Dermis blood vessel endothelial cell (primary cell): Measurements from ENCODE around the gene ERI3. TPM values are rescaled to one million over a fixed set of nuclear protein-coding genes. Genes with fewer than 3 reads are reported as not detected.
A peak's percentile ranks its signal among the peaks of the same experiment; 100 is the strongest.

Source experiments
- DNase-seq: peaks from one replicate; pipeline ENCODE4 v3.0.0; 2010
- total RNA-seq: library from RNA; depleted of rRNA; stranded (reverse); fragments of >200 nt; gene quantifications from 2 replicates; pipeline ENCODE4 v1.2.3, GENCODE V29; 2014

Gene ERI3
- total RNA-seq, 1 donor from 2014 or later: 36.6 TPM

DNA sequence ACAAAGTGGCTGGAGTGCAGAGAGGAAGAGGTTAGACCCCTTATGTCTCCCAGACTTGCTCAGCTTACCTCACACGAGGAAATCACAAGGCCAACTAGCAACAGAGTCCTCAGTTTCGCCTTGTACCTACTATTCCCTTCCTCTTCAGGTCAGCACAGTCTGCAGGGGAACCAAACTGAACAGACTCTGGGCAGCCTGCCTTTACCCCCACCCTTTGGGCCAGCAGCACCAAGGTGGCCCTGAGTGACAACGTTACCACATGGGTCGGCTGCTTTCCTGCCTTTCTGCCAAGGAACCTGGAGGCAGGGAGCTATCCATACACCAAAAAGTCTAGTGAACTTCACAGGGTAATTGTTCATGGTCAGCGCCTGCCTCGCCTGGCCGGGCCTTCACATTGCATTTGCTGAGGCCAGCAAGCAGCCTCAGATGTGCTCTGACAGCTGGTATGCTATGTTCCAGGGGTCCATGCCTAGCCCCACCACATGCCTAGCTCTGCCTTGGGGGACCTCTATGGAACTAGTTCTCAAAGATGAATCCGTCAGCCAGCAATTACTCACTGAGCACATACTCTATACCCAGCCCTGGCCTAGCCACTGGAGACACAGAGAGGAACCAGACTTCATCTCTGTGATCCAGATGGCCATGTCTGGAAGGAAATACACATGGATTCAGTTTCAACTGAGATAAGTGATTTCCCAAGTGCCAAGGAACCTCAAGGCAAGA, 72.2 kb downstream of the ERI3 start:
- DNase-seq: no peak

- no peak for DNase-seq
Observed at GRCh38 chr1:44281962-44282703, 72.9 kb downstream of the ERI3 start.

GRCh38 chr1:44276901-44277300, 78.2 kb downstream of the ERI3 start:
- DNase-seq: no peak

DNA sequence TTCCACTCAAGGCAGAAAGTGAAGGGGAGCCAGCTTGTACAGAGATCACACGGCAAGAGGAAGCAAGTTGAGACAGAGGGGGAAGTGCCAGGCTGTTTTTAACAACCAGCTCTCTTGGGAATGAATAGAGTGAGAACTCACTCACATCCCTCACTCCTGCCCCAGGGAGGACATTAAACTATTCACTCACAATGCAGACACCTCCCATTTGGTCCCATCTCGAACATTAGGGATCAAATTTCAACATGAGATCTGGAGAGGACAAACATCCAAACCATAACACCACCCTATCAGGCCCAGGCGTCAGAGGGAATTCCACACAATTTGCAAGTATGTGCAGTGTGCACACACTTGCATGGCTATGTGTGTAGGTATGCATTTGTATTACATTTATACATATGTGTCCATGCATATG, 79.1 kb downstream of the ERI3 start:
- peak; percentile 19 for DNase-seq

GRCh38 chr1:44275296-44275962, 79.6 kb downstream of the ERI3 start:
- DNase-seq: no peak

DNA sequence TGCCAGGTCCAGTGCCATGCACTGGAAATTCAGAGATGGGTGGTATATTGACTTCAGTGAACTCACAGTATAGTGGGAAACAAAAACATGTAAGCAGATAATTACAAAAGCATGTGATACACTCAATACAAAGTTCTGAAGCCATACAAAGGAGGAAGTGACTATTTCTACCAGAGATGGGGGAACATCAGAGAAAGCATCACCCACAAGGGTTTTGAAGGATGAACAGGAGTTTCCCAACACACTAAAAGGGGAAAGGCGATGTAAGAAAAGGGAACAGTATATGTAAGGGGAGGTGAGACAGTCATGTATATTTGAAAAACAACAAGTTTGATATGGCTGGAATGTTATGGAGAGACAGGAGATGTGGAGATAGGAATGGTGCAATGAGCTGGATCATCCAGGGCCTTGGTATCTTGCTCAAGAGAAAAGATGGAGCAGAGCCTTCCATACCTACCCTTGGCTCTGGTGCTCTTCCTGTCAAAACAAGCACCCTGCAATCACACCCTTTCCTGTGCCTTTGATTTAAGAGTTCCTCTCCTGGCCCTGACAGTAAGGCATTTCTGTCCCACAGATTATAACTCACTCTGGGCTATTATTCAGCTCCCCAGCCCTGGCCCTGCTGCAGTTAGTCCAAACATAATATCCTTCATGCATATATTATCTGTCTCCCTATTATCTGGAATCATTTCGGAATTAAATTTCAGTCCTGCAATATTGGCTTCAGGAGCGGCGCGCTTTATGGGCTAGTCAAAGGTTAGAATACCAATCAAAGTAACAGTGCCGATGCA, 81.3 kb downstream of the ERI3 start:
- DNase-seq: no peak

GRCh38 chr1:44272992-44273391, 82.1 kb downstream of the ERI3 start:
- no peak for DNase-seq

- DNase-seq: no peak
Observed at GRCh38 chr1:44271646-44272045, 83.4 kb downstream of the ERI3 start.

DNA sequence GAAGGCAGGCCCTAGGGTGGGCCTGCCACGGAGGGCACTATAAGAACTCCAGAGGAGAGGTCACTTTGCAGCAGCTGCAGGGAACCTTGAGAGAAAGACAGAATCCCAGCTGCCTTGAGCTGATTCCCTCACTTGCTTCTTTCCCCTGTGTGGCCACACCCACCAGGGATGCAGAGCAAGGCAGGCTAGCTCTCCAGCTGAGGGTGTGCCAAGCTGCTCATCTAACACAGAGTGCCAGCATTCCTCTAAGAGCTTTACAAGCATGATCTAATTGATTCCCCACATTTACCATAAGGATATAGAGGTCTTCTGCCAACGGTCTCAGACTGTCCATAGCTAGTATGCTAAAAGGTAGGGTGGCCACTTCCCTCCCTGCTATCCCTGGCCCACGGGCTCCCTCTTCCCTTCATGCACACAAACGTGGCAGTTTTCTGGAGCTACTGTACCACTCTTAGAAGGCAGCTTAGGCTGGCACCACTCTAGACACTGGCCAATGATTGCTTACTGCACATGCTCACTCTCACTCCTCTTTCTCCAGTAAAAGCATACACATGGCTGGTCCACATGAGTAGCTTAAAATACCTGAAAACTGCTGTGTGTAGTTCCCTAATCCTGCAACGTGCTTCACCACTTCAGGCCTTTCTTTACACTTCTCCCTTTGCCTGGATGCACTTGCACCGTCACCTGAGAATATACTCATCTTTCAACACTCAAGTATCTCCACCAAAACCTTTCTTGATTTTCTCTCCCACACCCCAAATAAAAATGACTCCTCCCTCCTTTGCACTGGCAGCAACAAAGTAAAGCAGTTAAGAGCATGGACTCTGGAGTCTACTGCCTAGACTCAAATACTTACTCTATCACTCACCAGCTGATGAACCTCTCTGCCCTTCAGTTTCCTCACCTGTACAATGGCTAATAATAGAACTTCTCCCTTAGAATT, 84.1 kb downstream of the ERI3 start:
- no peak for DNase-seq

DNA sequence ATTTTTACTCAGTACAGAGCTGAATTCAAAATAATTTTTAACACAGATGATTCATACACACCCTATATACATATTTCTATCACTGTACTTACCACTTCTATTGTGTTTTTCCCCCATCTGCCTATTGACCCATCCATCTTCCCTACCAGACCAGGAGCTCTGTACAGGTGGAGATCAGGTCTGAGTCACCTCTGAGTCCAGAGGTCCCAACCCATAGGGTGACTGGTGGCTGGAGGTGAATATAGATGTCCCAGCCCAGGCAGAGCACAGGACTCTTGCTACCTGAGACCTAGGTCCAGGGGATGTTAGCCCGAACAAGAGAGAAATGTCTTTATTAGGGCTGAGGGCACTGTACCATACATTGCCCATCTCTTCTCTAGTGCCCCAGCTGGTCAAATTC, 87.0 kb downstream of the ERI3 start:
- no peak for DNase-seq

GRCh38 chr1:44267438-44267837, 87.6 kb downstream of the ERI3 start:
- DNase-seq: no peak

GRCh38 chr1:44266400-44267344, 88.4 kb downstream of the ERI3 start:
- no peak for DNase-seq

DNA sequence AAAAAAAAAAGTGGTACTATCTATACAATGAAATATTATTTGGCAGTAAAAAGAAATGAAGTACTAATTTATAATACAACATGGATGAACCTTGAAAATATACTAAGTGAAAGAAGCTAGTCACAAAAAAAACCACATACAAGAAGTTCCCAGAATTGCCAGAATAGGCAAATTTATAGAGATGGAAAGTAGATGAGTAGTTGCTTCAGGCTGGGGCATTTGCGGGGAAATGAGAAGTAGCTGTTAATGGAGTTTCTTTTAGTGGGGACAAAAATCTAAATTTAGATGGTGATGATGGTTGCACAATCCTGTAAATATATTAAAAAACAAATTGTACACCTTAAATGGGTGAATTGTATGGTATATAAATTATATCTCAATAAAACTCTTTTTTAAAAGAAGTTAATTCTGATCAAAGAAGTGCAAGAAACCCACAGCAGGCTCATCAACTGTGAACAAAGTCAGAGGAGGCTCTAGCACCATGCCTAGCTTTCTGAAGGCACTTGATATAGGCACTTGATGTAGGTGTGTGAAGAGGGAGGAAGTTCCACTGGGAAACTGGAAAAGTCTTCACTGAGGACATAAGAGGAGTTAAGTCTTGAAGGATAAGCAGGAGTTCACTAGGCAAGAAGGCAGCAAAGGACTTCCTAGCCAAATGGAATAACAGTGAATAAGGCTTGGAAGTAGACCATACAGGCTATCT, 89.2 kb downstream of the ERI3 start:
- DNase-seq: no peak

- no peak for DNase-seq
Observed at GRCh38 chr1:44264451-44264771, 90.6 kb downstream of the ERI3 start.

- DNase-seq: no peak
Observed at GRCh38 chr1:44263568-44264450, 91.2 kb downstream of the ERI3 start.

GRCh38 chr1:44262816-44263567, 92.1 kb downstream of the ERI3 start:
- no peak for DNase-seq

DNA sequence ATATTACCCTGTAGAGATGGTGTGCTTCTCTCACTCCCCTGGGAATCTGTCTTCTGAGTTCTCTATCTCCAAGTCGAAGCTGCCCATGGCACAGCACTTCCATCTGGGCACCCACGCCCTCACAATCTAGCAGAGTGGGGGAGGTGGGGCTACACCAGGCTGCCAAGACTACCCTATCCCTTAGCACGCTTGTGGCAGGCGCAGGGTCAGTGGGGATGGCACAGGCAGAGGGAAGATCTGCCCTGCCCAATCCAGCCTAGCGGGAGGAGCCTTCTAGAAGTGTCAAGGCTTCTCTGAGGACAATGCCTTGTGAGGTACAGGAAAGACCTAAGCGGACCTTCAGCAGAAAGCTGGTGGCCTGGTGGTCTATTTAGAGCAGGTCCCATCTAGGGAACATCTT, 92.6 kb downstream of the ERI3 start:
- DNase-seq: no peak

GRCh38 chr1:44261962-44262361, 93.1 kb downstream of the ERI3 start:
- no peak for DNase-seq
